Measurements from ENCODE around the gene SPDYE2. TPM values are rescaled to one million over a fixed set of nuclear protein-coding genes. Genes with fewer than 3 reads are reported as not detected.
"Not testable (repeated sequence)": the region's sequence is repeated elsewhere in the genome, so short reads cannot be mapped to it uniquely, and the experiment has no call there.

SPDYE2 gene
- total RNA-seq, 1 donor, result not detected

DNA sequence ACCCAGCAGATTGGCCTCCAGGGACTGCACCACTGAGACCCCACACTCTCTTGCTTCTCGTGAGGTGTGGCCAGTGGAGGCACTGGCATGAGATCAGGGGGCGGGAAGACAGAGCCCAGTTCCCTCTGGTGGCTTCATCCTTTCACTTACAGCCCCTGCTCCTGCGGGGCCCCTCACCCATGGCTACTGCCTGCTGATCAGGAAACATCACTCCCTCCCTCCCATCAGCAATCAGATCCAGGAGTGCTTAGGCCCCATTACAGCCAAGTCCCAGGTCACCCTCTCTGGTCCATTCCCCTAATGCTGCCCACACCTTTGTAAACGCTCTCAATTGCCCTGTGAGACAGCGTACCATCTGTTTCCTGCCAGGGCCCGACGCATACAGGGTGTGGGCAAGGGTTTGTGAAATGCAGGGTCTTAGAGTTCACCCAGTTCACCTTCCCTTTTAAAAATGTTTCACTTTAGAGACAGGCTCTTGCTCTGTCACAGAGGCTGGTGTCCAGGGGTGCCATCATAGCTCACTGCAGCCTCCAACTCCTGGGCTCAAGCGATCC lies 15.9 kb upstream of the SPDYE2 start:
- not testable (repeated sequence) for H2AFZ ChIP-seq (ENCODE audit: low read length); H3K36me3 ChIP-seq (ENCODE audit: insufficient read depth, low read length); H4K20me1 ChIP-seq (ENCODE audit: insufficient read depth, low read length); H3K9me3 ChIP-seq (ENCODE audit: low read depth, low read length); H3K4me1 ChIP-seq (ENCODE audit: insufficient read depth, low read length); DNase-seq (ENCODE audit: insufficient read length, low spot score, missing footprints); H3K4me3 ChIP-seq (ENCODE audit: insufficient read depth, low read length); H3K79me2 ChIP-seq (ENCODE audit: insufficient read depth, low read length); H3K4me2 ChIP-seq (ENCODE audit: insufficient read depth, low read length); H3K27ac ChIP-seq (ENCODE audit: low read depth, low read length); H3K27me3 ChIP-seq (ENCODE audit: insufficient read depth, low read length)

DNA sequence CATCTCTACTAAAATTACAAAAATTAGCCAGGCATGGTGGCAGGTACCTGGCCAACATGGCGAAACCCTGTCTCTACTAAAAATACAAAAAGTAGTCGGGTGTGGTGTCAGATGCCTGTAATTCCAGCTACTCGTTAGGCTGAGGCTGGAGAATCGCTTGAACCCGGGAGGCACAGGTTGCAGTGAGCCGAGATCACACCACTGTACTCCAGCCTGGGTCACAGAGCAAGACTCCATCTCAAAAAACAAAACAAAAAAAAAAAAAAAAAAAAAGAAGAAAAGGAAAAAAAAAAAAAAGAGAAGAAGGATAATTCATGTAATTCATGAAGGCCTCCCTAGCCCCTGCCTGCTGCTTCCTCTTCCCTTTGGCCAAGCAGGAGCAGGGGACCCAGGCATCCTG lies 10.4 kb upstream of the SPDYE2 start:
- not testable (repeated sequence) for H3K4me2 ChIP-seq (ENCODE audit: insufficient read depth, low read length); H3K4me1 ChIP-seq (ENCODE audit: insufficient read depth, low read length); H3K36me3 ChIP-seq (ENCODE audit: insufficient read depth, low read length); H3K27ac ChIP-seq (ENCODE audit: low read depth, low read length); H3K9me3 ChIP-seq (ENCODE audit: low read depth, low read length); H4K20me1 ChIP-seq (ENCODE audit: insufficient read depth, low read length); H2AFZ ChIP-seq (ENCODE audit: low read length); H3K4me3 ChIP-seq (ENCODE audit: insufficient read depth, low read length); DNase-seq (ENCODE audit: insufficient read length, low spot score, missing footprints); H3K27me3 ChIP-seq (ENCODE audit: insufficient read depth, low read length); H3K79me2 ChIP-seq (ENCODE audit: insufficient read depth, low read length)

DNA sequence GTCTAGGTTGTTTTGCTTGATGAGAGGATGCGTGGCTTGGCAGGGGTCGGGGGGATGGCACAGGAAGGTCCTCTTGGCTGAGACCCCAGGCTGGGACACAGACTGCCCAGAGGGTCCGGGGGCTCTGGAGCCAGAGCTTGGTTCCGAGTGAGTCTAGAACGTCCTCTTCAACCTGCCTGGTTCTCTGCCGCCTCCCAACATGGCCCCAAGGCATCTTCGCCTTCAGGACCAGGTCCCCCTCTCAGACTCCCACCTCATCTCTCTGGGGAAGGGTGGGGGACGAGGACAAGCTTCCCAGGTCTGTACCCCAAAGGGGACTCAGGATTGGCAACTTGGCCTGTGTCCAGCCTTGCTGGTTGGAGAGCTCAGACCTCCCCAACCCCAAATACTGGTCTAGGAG lies 8.9 kb upstream of the SPDYE2 start:
- not testable (repeated sequence) for H3K9me3 ChIP-seq (ENCODE audit: low read depth, low read length); H3K36me3 ChIP-seq (ENCODE audit: insufficient read depth, low read length); H3K27ac ChIP-seq (ENCODE audit: low read depth, low read length); H3K4me1 ChIP-seq (ENCODE audit: insufficient read depth, low read length); H3K4me3 ChIP-seq (ENCODE audit: insufficient read depth, low read length); H3K4me2 ChIP-seq (ENCODE audit: insufficient read depth, low read length); H4K20me1 ChIP-seq (ENCODE audit: insufficient read depth, low read length); H3K79me2 ChIP-seq (ENCODE audit: insufficient read depth, low read length); H2AFZ ChIP-seq (ENCODE audit: low read length); DNase-seq (ENCODE audit: insufficient read length, low spot score, missing footprints); H3K27me3 ChIP-seq (ENCODE audit: insufficient read depth, low read length)

DNA sequence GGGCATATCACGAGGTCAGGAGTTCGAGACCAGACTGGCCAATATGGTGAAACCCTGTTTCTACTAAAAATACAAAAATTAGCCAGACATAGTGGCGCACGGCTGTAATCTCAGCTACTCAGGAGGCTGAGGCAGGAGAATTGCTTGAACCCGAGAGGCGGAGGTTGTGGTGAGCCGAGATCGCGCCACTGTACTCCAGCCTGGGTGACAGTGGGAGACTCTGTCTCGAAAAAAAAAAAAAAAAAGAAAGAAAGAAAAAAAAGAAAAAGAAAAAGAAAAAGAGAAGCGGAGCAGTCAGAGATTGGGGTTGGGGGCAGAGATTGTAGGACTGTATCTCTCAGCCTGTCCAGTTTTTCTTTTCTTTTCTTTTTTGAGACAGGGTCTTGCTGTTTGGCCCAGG lies 8.3 kb upstream of the SPDYE2 start:
- not testable (repeated sequence) for H4K20me1 ChIP-seq (ENCODE audit: insufficient read depth, low read length); H3K4me1 ChIP-seq (ENCODE audit: insufficient read depth, low read length); H3K4me3 ChIP-seq (ENCODE audit: insufficient read depth, low read length); H3K27me3 ChIP-seq (ENCODE audit: insufficient read depth, low read length); H3K79me2 ChIP-seq (ENCODE audit: insufficient read depth, low read length); DNase-seq (ENCODE audit: insufficient read length, low spot score, missing footprints); H3K36me3 ChIP-seq (ENCODE audit: insufficient read depth, low read length); H3K4me2 ChIP-seq (ENCODE audit: insufficient read depth, low read length); H3K27ac ChIP-seq (ENCODE audit: low read depth, low read length); H2AFZ ChIP-seq (ENCODE audit: low read length); H3K9me3 ChIP-seq (ENCODE audit: low read depth, low read length)

DNA sequence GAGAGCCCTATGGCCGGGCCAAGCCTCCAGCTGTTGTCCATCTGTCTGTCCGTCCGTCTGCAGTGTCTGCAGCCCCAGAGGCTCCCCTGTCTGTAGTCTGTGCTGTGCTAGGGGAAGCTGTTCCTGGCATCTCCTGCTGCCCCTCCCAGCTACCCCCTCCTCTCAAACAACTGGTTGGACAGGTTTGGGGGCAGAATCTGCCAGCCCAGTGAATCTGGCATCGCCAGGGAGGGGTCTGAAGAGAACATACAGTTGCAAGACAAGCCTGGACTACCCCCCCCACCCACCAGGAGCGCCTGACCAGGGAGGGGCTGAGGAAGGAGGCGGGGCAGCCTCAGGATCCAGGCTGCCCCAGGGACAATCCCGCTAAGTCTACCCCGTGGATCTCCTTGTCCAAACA lies 7.4 kb upstream of the SPDYE2 start, which contains the start of gene UPK3BL2:
UPK3BL2 (minus strand) TSS at position 101 of the 400 bp plus-strand sequence; CDS start at position 41, 60 bp downstream.
- not testable (repeated sequence) for H3K4me3 ChIP-seq (ENCODE audit: insufficient read depth, low read length); H3K9me3 ChIP-seq (ENCODE audit: low read depth, low read length); DNase-seq (ENCODE audit: insufficient read length, low spot score, missing footprints); H3K27ac ChIP-seq (ENCODE audit: low read depth, low read length); H3K4me2 ChIP-seq (ENCODE audit: insufficient read depth, low read length); H3K4me1 ChIP-seq (ENCODE audit: insufficient read depth, low read length); H2AFZ ChIP-seq (ENCODE audit: low read length); H3K27me3 ChIP-seq (ENCODE audit: insufficient read depth, low read length); H3K79me2 ChIP-seq (ENCODE audit: insufficient read depth, low read length); H4K20me1 ChIP-seq (ENCODE audit: insufficient read depth, low read length); H3K36me3 ChIP-seq (ENCODE audit: insufficient read depth, low read length)

DNA sequence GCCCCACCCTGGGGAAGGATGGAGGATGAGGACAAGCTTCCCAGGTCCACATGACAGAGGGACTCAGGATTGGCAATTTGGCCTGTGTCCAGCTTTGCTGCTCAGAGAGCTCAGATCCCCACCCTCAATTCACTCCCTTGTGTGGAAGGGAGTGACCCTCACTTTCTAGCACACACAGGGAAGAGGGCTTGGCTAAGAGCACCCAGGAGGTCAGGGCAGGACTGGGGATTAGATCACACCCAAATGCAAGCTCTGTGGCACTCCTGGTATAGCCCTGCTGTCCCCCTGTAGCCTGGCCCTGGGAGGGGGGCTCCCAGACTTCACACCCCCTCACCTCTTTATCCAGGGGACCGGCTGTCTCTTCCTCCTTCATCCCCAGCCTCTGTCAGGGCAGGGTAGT lies 6.7 kb upstream of the SPDYE2 start:
- not testable (repeated sequence) for H3K9me3 ChIP-seq (ENCODE audit: low read depth, low read length); H3K27ac ChIP-seq (ENCODE audit: low read depth, low read length); H4K20me1 ChIP-seq (ENCODE audit: insufficient read depth, low read length); H3K4me1 ChIP-seq (ENCODE audit: insufficient read depth, low read length); H3K36me3 ChIP-seq (ENCODE audit: insufficient read depth, low read length); H3K79me2 ChIP-seq (ENCODE audit: insufficient read depth, low read length); H3K4me2 ChIP-seq (ENCODE audit: insufficient read depth, low read length); H2AFZ ChIP-seq (ENCODE audit: low read length); H3K27me3 ChIP-seq (ENCODE audit: insufficient read depth, low read length); DNase-seq (ENCODE audit: insufficient read length, low spot score, missing footprints); H3K4me3 ChIP-seq (ENCODE audit: insufficient read depth, low read length)

DNA sequence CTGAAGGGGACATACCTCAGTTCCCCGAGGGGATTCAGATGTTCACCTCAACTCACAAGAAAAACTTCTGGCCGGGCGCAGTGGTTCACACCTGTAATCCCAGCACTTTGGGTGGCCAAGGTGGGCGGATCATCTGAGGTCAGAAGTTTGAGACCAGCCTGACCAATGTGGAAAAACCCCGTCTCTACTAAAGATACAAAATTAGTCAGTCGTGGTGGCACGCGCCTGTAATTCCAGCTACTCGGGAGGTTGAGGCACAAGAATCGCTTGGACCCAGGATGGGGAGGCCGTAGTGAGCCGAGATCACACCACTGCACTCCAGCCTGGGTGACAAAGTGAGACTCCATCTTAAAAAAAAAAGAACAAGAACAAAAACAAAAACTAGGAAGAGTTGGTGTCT lies 5.7 kb upstream of the SPDYE2 start:
- not testable (repeated sequence) for H3K4me3 ChIP-seq (ENCODE audit: insufficient read depth, low read length); DNase-seq (ENCODE audit: insufficient read length, low spot score, missing footprints); H3K9me3 ChIP-seq (ENCODE audit: low read depth, low read length); H4K20me1 ChIP-seq (ENCODE audit: insufficient read depth, low read length); H2AFZ ChIP-seq (ENCODE audit: low read length); H3K4me2 ChIP-seq (ENCODE audit: insufficient read depth, low read length); H3K4me1 ChIP-seq (ENCODE audit: insufficient read depth, low read length); H3K27ac ChIP-seq (ENCODE audit: low read depth, low read length); H3K27me3 ChIP-seq (ENCODE audit: insufficient read depth, low read length); H3K79me2 ChIP-seq (ENCODE audit: insufficient read depth, low read length); H3K36me3 ChIP-seq (ENCODE audit: insufficient read depth, low read length)

DNA sequence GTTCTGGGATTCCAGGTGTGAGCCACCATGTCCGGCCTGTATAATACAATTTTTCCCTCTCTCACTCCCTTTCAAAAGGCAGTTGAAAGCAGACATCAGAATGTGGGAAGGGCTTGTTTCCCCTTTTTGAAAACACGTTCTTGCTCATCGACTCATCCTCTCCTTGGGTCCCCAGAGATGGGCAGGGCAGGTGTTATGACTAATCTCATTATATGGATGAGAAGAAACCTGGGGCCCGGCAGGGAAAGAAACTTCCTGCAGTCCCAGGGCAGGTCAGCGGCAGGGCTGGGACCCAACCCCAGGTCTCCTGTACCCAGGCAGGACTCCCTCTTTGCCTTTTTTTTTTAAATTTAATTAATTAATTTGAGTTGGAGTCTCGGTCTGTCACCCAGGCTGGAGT lies 4.7 kb upstream of the SPDYE2 start:
- H3K4me2 ChIP-seq (ENCODE audit: insufficient read depth, low read length); H3K36me3 ChIP-seq (ENCODE audit: insufficient read depth, low read length); H3K27me3 ChIP-seq (ENCODE audit: insufficient read depth, low read length); H4K20me1 ChIP-seq (ENCODE audit: insufficient read depth, low read length); H3K79me2 ChIP-seq (ENCODE audit: insufficient read depth, low read length); DNase-seq (ENCODE audit: insufficient read length, low spot score, missing footprints); H3K4me3 ChIP-seq (ENCODE audit: insufficient read depth, low read length); H3K9me3 ChIP-seq (ENCODE audit: low read depth, low read length); H3K4me1 ChIP-seq (ENCODE audit: insufficient read depth, low read length); H2AFZ ChIP-seq (ENCODE audit: low read length); H3K27ac ChIP-seq (ENCODE audit: low read depth, low read length): not testable (repeated sequence)

DNA sequence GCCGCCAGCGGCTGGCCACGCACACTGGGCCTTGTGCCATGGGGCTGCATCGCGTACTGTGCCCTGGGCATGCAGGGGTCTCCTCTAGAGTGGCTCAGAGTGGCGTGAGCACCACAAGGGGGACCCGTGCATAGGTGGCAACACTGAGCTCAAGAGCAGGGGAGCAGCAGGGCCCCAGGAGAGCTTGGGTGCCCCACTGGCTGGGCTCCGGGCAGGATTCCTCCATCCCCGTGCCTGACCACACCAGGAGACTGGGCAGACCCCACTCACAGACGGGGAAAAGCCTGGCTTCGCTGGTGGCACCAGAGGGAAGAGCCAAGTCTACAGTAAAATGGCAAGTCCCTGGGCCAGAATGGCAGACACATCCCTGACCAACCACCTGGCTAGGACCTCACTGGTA lies 17.6 kb downstream of the SPDYE2 start:
- not testable (repeated sequence) for DNase-seq (ENCODE audit: insufficient read length, low spot score, missing footprints); H4K20me1 ChIP-seq (ENCODE audit: insufficient read depth, low read length); H3K4me1 ChIP-seq (ENCODE audit: insufficient read depth, low read length); H3K27me3 ChIP-seq (ENCODE audit: insufficient read depth, low read length); H3K4me2 ChIP-seq (ENCODE audit: insufficient read depth, low read length); H3K9me3 ChIP-seq (ENCODE audit: low read depth, low read length); H2AFZ ChIP-seq (ENCODE audit: low read length); H3K4me3 ChIP-seq (ENCODE audit: insufficient read depth, low read length); H3K27ac ChIP-seq (ENCODE audit: low read depth, low read length); H3K36me3 ChIP-seq (ENCODE audit: insufficient read depth, low read length); H3K79me2 ChIP-seq (ENCODE audit: insufficient read depth, low read length)

Measured in osteoblast (primary cell).